GM21717 (cell line): ENCODE results near the gene AASS.

Source experiments
- ATAC-seq: cut with Tn5 transposase; IDR thresholded peaks from one replicate; pipeline ENCODE4 v1.9.1; 2021; ENCODE audit warnings: mild to moderate bottlenecking, moderate library complexity; ENCODE audit not compliant: unreplicated experiment

The AASS gene

DNA sequence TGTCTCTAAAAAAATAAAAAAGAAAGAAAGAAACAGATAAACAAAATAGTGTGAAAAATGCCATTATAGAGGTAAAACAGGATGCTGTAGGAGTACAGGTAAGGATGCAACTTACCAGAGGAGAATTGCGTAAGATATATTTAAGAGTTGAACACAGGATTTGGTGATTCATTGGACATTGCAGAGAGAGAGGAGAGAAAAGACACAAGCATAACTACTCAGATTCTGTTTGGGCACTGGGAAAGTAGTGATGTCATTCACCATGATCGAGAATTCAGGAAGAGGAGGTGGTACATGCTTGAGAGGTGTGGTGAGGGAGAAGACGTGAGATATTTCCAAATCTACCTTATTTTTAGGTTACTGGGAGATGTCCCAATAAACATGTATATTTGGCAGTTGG lies 97.6 kb downstream of the AASS start:
- ATAC-seq, result no peak

DNA sequence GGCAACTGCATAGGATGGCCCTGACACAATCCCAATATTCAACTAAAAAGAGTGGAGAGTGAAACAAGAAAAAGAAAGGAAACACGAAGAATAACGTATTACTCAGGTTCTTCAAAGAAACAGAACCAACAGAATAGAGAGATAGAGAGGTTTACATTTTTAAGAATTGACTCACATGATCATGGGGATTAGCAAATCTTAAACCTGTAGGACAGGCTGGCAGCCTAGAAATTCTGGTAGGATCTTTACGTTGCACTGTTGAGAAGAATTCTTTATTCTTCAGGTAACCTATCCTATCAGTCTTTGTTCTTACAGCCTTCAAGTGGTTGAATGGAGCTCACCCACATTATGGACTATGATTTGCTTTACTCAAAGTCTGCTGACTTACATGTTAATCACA lies 103.9 kb downstream of the AASS start:
- no peak for ATAC-seq

DNA sequence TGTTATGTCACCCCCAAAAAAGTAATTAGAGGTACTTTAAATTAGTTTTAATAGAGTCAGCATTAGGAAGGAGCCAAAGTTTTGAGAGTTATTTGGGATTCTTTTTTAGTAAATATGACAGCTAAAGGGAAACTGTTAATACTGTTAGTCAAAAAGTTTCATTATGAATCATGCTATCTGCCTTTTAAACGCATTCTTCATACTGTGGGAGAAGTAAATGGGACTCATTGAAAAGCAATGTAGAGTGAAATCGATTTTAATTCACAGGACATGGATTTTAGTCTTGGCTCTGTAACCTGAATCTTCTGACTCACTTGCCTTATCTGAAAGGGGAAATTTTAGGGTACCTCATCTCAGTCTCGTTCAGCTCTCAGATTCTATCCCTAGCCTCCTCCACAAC lies 105.1 kb downstream of the AASS start:
- no peak for ATAC-seq

DNA sequence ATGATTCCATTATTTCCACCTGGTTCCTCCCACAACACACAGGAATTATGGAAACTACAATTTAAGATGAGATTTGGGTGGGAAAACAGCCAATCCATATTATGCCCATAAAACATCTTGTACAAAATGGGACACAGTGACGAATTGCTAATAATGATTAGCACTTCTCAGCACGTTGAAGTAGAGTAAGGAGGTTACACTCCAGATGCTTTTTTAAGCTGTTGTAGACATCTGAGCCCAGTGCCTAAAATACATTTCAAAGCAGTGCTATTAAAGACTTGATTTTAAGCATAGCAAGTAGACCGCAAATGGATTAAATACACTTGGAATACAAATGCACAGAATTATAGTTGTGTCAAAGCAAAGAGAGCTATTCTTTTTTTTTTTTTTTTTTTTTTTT lies 105.9 kb downstream of the AASS start:
- no peak for ATAC-seq

DNA sequence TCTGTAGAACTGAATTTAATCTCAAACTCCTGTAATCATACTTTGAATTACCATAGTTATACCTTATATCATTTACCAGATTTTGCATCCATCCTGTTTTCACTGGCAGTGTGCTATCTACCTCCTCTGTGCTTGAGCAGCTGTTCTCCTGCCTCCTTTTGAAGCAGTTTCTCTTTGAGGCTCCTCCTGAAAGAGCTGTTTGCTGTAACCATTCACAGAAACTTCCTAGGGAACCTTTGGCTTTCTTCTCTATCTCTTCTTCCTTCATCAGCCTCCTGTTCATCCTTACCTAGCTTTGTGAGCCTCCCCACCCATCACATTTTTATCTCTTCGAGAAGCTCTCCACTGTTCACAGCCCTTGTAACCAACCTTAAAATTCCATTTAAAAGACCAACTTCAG lies 108.2 kb downstream of the AASS start:
- ATAC-seq, result no peak

DNA sequence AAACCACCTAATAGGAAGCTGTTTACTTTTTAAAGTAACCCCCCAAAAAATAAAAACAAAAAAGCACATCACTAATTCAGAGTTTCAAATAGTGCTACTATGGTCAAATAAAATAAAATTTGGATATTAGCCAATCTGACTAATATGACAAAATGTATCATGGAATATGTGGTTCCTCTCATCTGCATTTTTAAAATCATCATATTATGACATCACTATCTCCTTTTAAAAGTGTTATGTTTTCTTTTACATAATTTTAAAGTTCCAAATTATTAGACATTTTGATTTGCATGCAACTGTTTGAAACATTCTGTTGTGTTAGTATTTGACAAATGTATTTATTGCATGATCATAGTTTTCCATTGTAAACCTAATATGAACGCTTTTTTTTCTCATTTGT lies 110.4 kb downstream of the AASS start:
- no peak for ATAC-seq

DNA sequence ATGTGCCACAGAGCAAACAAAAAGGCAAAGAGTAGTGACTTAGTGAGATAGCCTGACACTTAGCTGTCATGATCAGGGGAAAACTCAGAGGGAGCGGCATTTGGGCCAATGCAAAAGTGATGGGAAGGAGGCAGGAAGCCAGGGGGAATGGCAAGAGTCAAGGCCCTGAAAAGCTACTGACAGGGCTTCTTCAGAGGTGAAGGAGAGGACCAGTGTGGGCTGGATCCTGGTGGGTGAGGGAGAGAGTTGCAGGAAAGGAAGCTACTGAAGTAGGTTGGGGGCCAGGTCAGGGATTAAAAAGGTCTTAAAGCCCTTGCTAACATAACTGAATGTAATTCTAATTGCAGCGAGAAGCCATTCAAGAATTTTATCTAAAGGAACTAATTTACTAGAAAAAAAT lies 117.0 kb downstream of the AASS start:
- ATAC-seq, result no peak
